Sigmoid colon (tissue), 7 donors: Measurements from ENCODE around the gene TCN1. TPM values are rescaled to one million over a fixed set of nuclear protein-coding genes. Genes with fewer than 3 reads are reported as not detected.

Experiments used
- DNase-seq: peaks from one replicate; pipeline ENCODE4 v3.0.0-alpha.2; 2019
- H3K27ac ChIP-seq, 4 donors: fragments of 200-600 bp; sonication (generic); one replicate each; pipeline ENCODE4 v1.5.1; 2016 to 2019; ENCODE audit warnings: mild to moderate bottlenecking in 1 of 4
- H3K27me3 ChIP-seq, 3 donors: fragments of 200-600 bp; sonication (generic); one replicate each; pipeline ENCODE4 v1.5.1; 2019; ENCODE audit warnings: mild to moderate bottlenecking in 1 of 3
- H3K36me3 ChIP-seq, 4 donors: fragments of 200-600 bp; sonication (generic); one replicate each; pipeline ENCODE4 v1.5.1; 2016 to 2019
- H3K4me1 ChIP-seq, 4 donors: fragments of 200-600 bp; sonication (generic); one replicate each; pipeline ENCODE4 v1.5.1; 2017 to 2019
- H3K4me3 ChIP-seq, 4 donors: fragments of 200-600 bp; sonication (generic); one replicate each; pipeline ENCODE4 v1.5.1; 2017 to 2019; ENCODE audit warnings: mild to moderate bottlenecking in 2 of 4, moderate library complexity in 1 of 4
- H3K9me3 ChIP-seq, 4 donors: fragments of 200-600 bp in 3 of 4; sonication (generic) in 3 of 4; one replicate each; pipeline versions ENCODE4 v1.5.1 to v1.6.1; 2013 to 2019
- CTCF ChIP-seq, 4 experiments: fragments of 450-650 bp in 3 of 4; fragments of 200-600 bp in 1 of 4; IDR thresholded peaks; one replicate each; pipeline ENCODE4 v1.5.1; 2016 to 2019; ENCODE audit warnings: antibody characterized with exemption in 4 of 4, mild to moderate bottlenecking in 3 of 4, moderate library complexity in 2 of 4
- EP300 ChIP-seq, 4 donors: sonication (generic); formaldehyde crosslinking; IDR thresholded peaks; one replicate each; pipeline ENCODE4 v1.6.1; 2017; ENCODE audit warnings: antibody characterized with exemption in 4 of 4
- POLR2A ChIP-seq, 2 donors: fragments of 450-650 bp; IDR thresholded peaks; one replicate each; pipeline ENCODE4 v1.6.1; 2016; ENCODE audit warnings: antibody characterized with exemption in 2 of 2, mild to moderate bottlenecking in 2 of 2, moderate library complexity in 2 of 2
- POLR2AphosphoS5 ChIP-seq, 4 donors: sonication (generic); formaldehyde crosslinking; IDR thresholded peaks; one replicate each; pipeline ENCODE4 v1.6.1; 2017; ENCODE audit warnings: antibody characterized with exemption in 4 of 4
- WGBS, 2 donors: extraction: QIAGEN DNeasy Blood & Tissue Kit; methylation state at CpG; one replicate each; pipeline ENCODE4 v1.1.7; 2013; 5-methylcytosine and 5-hydroxymethylcytosine counted together
- intact Hi-C: fragments of 100-400 bp; cut with DNase I; formaldehyde crosslinking; loops from one replicate; pipeline ENCODE4 v1.15.1; 2023
- polyA plus RNA-seq, 3 donors: library from polyadenylated mRNA; stranded (reverse); fragments of 200-250 nt; gene quantifications; one replicate each; pipeline ENCODE4 v1.2.3, GENCODE V29; 2013
- total RNA-seq, 4 donors: library from RNA; depleted of rRNA; stranded (reverse); fragments of >200 nt; gene quantifications; one replicate each; pipeline ENCODE4 v1.1.0, GENCODE V29; 2016
- donor health status: healthy with polysubstance abuse.
- donor health status: Bipolar disorder and iron deficiency.
- donor health status: healthy.

TCN1 gene
- total and polyA plus RNA-seq, 7 donors = 1.8 TPM; not detected in 6

GRCh38 chr11:59879567-59879966 lies 13.3 kb upstream of the TCN1 start:
- H3K36me3 ChIP-seq = no peaks in the 10 kb centered on the region
- DNase-seq = no peak
- no peak overlapping the region for H3K27ac ChIP-seq
- H3K27me3 ChIP-seq = no peaks in the 10 kb centered on the region
- intact Hi-C loops = no loop called here
- no peak for TF ChIP-seq EP300 (IDR thresholded peaks at IDR 0.05)
- TF ChIP-seq CTCF (IDR thresholded peaks at IDR 0.05) = no peak
- TF ChIP-seq POLR2AphosphoS5 (IDR thresholded peaks at IDR 0.05) = no peak
- no peak for TF ChIP-seq POLR2A (IDR thresholded peaks at IDR 0.05)
- H3K9me3 ChIP-seq = no peaks in the 10 kb centered on the region
- H3K4me1 ChIP-seq = no peaks in the 10 kb centered on the region
- no peak overlapping the region for H3K4me3 ChIP-seq
- WGBS, 2 donors = 65 to 71% methylated on average over 1 of the region's 1 CpG

GRCh38 chr11:59878575-59878974 lies 12.3 kb upstream of the TCN1 start, which contains the start of gene OOSP3:
Gene OOSP3 (plus strand): TSS chr11:59878782. CDS start chr11:59878809, 27 bp downstream.
- Histone ChIP-seq H3K9me3 (no peaks in the 10 kb centered on the region), H3K4me3 (no peak within 1 kb of the TSS), H3K4me1 (no peaks in the 10 kb centered on the region), H3K27me3 (no peaks in the 10 kb centered on the region), H3K27ac (no peak within 1 kb of the TSS), H3K36me3 (no peaks in the 10 kb centered on the region)
- intact Hi-C loops = no loop called here
- TF ChIP-seq POLR2A (IDR thresholded peaks at IDR 0.05) = no peak
- TF ChIP-seq POLR2AphosphoS5 (IDR thresholded peaks at IDR 0.05) = no peak
- TF ChIP-seq CTCF (IDR thresholded peaks at IDR 0.05) = no peak
- TF ChIP-seq EP300 (IDR thresholded peaks at IDR 0.05) = no peak
- 44 to 71% methylated on average over 5 of the region's 5 CpGs for WGBS, 2 donors
- no peak for DNase-seq

- intact Hi-C loops = no loop called here
- no peaks in the 10 kb centered on the region for H3K27me3 ChIP-seq
- H3K27ac ChIP-seq = no peak overlapping the region
- TF ChIP-seq CTCF (IDR thresholded peaks at IDR 0.05) = no peak
- no peak for TF ChIP-seq POLR2AphosphoS5 (IDR thresholded peaks at IDR 0.05)
- TF ChIP-seq POLR2A (IDR thresholded peaks at IDR 0.05) = no peak
- no peak for TF ChIP-seq EP300 (IDR thresholded peaks at IDR 0.05)
- H3K9me3 ChIP-seq = no peaks in the 10 kb centered on the region
- DNase-seq = no peak
- no peaks in the 10 kb centered on the region for H3K36me3 ChIP-seq
- no peak overlapping the region for H3K4me3 ChIP-seq
- no peaks in the 10 kb centered on the region for H3K4me1 ChIP-seq
Measured at GRCh38 chr11:59877784-59878183, 11.5 kb upstream of the TCN1 start.

GRCh38 chr11:59877325-59877724 lies 11.0 kb upstream of the TCN1 start:
- H3K27me3 ChIP-seq = no peaks in the 10 kb centered on the region
- no peaks in the 10 kb centered on the region for H3K9me3 ChIP-seq
- intact Hi-C loops = no loop called here
- H3K4me3 ChIP-seq = no peak overlapping the region
- H3K27ac ChIP-seq = no peak overlapping the region
- no peaks in the 10 kb centered on the region for H3K4me1 ChIP-seq
- H3K36me3 ChIP-seq = no peaks in the 10 kb centered on the region
- TF ChIP-seq POLR2AphosphoS5 (IDR thresholded peaks at IDR 0.05) = no peak
- TF ChIP-seq POLR2A (IDR thresholded peaks at IDR 0.05) = no peak
- no peak for TF ChIP-seq CTCF (IDR thresholded peaks at IDR 0.05)
- TF ChIP-seq EP300 (IDR thresholded peaks at IDR 0.05) = no peak
- no peak for DNase-seq

GRCh38 chr11:59875856-59876519 lies 9.7 kb upstream of the TCN1 start:
- no peak for DNase-seq
- TF ChIP-seq POLR2AphosphoS5 (IDR thresholded peaks at IDR 0.05) = no peak
- TF ChIP-seq CTCF (IDR thresholded peaks at IDR 0.05) = no peak
- no peak for TF ChIP-seq POLR2A (IDR thresholded peaks at IDR 0.05)
- TF ChIP-seq EP300 (IDR thresholded peaks at IDR 0.05) = no peak
- H3K4me1 ChIP-seq = no peaks in the 10 kb centered on the region
- intact Hi-C loops = no loop called here
- no peak overlapping the region for H3K4me3 ChIP-seq
- WGBS, 2 donors = 90 to 93% methylated on average over 9 of the region's 9 CpGs
- no peaks in the 10 kb centered on the region for H3K27me3 ChIP-seq
- no peaks in the 10 kb centered on the region for H3K36me3 ChIP-seq
- H3K27ac ChIP-seq = no peak overlapping the region
- H3K9me3 ChIP-seq = no peaks in the 10 kb centered on the region
